NCI-H2171 treated with DMSO at 0.1 percent for 48 hours (cell line): ENCODE results near the gene TNFSF4.
"Not testable (repeated sequence)": the region's sequence is repeated elsewhere in the genome, so short reads cannot be mapped to it uniquely, and the experiment has no call there.

Experiments
- DNase-seq: peaks from one replicate; lab custom pipeline; 2025; lab: John Stamatoyannopoulos, UW

TNFSF4 gene

DNA sequence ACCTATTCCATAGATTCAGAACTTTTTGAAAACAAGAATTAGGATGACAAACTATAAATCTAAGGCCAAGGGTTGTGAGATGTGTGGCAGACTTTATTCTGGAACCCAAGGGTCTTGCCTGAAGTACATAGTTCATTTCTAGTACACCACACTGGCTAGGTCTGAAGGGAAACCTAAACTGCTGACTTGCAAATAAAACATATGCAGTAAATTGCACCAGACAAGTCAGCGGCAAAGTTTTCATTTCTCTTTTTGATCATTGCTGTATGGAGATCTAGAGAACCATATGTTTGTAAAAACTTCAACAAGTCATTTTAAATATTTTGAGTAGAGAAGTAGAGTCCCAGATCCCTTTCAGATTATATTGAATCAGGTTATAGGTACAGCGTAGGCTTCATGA, 43.9 kb downstream of the TNFSF4 start:
- DNase-seq = no peak

DNA sequence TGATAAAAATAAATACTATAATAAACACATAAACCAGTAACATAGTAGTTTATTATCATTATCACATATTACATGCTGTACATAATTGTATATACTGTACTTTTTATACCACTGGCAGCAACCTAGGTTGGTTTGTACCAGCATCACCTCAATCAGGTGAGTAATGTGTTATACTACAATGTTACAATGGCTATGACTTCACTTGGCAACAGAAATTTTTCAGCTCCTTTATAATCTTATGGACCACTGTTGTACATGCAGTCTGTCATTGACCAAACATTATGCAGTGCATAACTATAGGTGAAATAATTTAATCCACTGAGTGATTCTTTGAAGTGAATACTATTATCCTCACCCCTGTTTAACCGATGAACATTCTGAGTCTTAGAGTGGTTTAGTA, 44.5 kb downstream of the TNFSF4 start:
- no peak for DNase-seq

DNA sequence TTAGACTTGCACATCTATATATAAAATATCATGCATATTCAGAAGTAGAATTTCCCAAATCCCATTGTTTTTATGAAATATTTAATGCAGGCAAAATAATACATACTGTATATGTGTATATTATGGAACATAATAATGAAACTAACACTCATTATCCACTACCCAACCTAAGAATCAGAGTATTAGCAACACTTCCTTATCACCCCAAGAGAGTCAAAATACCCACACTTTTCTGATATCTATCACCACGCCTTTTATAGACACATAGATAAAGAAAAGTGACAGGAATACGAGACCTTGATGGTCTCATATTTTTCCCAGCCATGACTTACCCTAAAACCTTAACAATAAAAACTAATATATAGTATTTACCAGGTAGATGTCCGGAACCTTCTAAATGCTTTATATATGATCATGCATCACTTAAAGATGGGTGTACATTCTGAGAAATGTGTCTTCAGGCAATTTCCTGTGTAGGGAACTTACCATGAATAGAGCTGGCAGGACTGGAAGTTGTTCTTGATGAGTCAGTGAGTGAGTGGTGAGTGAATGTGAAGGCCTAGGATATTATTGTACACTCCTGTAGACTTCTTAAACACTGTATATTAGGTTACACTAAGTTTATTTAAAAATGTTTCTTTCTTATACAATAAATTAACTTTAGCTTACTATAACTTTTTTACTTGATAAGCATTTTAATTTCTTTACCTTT, 45.5 kb downstream of the TNFSF4 start:
- no peak for DNase-seq

DNA sequence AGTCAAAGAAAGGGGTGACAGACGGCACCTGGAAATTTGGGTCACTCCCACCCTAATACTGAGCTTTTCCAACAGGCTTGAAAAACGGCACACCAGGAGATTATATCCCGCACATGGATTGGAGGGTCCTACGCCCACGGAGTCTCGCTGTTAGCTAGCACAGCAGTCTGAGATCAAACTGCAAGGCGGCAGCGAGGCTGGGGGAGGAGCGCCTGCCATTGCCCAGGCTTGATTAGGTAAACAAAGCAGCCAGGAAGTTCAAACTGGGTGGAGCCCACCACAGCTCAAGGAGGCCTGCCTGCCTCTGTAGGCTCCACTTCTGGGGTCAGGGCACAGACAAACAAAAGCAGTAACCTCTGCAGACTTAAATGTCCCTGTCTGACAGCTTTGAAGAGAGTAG, 53.2 kb downstream of the TNFSF4 start:
- DNase-seq = not testable (repeated sequence)

DNA sequence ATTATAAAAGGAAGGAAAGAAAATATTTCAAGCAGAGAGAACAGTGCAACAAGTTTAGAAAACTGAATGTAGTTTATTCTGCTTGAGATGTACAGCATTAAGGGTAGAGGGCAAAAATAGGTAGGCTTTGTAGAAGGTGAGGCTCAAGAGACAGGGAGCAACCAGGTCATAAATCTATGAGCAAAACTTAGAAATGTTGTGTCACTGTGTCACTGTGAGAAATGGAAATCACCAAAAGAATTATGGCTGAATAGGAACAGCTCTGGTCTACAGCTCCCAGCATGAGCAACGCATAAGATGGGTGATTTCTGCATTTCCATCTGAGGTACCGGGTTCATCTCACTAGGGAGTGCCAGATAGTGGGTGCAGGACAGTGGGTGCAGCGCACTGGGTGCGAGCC, 53.6 kb downstream of the TNFSF4 start:
- DNase-seq = no peak

DNA sequence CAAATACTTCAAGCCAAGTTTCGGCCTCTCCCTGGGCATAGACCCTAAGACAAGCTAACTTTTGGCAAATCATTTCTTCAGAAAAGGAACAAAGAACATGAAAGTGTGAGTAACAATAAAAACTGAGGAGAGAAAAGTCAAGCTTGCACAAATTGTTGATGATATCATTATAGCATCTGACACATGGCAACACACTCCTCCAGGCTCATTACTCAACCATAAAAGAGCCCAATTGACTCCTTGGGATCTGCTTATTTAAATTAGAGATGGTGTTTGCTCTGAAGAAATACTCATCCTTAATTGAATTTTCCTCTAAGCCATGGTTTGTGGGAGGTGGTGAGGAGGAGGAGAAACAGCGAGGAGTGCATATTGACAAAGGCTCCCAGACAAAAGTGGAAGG, 54.5 kb downstream of the TNFSF4 start:
- DNase-seq = no peak

DNA sequence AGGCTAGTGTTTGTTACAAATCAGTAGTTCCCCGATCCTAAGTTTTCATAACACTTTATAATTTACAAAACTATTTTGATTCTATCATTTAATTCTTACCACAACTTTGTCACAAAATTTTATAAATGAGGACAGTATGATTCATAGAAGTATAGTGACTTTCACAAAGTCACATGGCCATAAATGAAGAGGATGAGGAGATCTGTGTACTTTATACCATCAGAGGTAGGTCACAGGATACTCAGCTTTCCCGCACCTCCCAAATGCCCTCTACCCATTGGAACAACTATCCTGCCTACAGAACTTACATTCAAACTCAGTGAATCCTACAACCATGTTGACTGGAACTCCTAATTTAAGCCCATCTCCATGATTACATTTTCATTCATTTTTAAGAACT, 56.3 kb downstream of the TNFSF4 start:
- DNase-seq = no peak

DNA sequence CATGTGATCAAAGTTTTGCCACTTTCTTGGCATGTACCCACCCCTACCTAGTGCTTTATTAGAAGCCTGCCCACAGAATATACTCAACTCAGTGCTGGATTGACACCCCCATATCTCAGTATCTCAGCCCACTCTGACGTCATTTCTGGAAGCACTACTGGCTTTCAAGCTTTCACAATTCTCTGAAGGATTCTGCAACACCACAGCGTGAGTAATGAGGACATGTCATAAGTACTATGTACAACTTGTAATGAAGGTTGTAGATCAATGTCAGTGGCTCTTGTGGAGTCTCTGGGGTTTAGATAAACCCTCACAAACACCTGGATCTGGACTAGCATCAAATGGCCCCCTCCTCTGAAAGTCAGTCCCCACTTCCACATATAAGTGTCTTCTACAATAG, 57.2 kb downstream of the TNFSF4 start:
- no peak for DNase-seq

DNA sequence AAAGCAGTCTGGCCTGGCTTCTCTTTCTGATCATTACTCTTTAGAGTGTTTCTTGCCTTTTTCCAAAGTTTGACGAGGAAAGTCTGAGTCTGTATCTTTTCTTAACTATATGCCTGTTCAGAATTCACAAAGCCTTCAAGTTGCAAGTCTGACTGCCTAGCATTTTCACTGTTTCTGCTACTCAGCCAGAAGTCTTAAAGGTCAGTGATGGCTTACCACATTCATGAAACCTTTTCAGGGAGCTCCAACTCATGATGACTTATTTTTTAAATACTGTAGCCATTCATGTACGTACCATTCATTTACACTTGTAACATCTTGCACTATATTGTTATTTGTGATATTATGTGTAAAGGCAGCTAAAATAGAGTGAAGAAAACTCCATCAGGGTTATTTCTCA, 58.2 kb downstream of the TNFSF4 start:
- no peak for DNase-seq

DNA sequence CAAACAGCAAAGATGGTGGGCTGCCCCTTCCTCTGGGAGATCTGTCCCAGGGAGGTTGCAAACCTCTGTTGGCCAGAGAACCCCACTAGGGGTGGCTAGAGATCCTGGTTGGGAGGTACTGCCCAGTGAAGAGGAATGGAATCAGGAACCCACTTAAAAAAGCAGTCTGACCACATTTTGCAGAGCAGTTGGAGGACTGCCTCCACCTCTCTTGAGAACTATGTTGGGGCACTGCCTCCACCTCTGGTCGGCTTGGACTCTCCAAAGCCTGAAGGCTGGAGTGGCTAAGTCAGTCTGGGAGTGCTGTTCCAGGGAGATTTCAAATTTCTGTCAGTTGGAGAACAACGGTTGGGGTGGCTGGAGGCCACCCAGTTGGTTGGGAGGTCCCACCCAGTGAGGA, 58.6 kb downstream of the TNFSF4 start:
- no peak for DNase-seq

DNA sequence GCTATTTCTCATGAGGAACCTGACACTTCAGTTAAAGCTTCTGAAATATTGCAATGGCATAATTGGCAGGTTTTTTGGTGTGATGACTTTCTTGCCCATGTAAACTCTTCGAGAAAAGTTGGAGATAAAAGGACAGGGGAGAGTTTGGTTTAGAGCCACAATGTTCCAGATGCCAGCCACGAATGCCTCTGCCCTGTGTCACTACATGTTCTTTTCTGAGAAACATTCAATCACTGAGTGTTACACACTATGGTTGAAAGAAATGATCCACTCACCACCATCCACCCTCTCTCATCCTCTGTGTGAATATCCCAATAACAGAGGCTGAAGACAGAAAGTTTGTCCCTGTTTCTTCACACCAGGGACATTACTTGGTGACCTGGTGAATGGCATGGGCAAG, 66.4 kb downstream of the TNFSF4 start:
- DNase-seq = no peak

DNA sequence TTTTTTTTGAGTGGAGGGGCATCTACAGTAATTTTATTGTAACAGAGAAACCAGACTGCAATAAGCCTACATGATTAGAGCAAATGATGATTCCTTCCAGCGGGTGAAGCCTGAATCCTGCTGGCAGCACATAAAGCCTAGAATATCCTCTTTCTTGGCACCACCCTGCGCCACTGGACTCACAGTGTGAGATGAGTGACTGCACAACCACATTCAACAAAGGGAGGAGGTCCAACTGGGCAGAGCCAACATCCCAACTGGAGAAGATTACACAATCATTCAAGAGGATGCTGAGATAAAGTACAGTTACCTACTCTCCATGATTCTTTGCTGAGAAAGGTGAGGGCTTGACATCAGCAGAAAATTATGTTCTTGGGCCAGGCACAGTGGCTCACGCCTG, 67.4 kb downstream of the TNFSF4 start:
- no peak for DNase-seq

DNA sequence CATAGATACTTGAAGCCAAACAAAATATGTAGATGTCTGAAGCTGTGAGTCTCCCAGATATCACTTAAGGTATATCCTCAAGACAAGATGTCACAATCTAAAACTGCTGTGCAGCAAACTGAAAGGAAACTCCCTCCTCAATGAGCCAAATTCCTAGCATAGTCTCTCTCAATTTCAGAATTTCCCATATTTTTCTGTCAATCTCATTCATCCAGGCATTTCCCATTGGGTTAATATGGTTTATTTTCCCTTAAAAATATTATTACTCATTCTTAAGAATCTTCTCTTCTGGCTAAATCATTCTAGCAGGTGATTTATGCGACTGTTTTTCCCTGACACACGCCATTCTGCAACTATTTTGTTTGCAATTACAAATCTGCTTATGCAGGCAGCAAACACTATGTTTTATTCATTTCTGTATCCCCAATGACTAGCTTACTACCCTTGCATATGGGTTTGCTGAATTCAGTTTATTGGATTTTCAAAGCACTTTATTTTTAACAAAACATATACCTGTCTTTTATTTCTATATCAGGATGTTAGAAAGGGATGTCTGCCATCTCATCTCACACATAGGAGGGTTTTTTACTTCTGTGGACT, 69.9 kb downstream of the TNFSF4 start:
- DNase-seq = no peak

DNA sequence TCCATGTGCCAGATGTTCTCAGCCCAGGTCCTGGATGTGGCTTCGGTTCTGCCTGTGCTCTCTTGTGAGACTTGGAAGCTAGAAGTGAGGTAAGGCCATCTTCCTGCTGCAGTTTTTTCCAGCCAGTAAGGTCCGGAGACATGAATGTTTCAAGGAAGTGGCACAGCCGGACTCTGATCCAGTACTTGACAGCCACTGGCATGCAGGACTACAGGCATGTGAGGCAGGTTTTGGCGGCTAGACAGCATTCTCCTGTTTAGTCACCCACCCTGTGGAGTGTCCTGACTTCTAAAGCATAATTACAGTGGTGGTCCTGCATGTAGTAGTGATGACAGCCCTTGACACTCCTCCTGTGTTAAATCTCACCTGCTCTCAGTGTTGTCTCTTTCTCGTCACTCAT, 72.3 kb downstream of the TNFSF4 start:
- no peak for DNase-seq

DNA sequence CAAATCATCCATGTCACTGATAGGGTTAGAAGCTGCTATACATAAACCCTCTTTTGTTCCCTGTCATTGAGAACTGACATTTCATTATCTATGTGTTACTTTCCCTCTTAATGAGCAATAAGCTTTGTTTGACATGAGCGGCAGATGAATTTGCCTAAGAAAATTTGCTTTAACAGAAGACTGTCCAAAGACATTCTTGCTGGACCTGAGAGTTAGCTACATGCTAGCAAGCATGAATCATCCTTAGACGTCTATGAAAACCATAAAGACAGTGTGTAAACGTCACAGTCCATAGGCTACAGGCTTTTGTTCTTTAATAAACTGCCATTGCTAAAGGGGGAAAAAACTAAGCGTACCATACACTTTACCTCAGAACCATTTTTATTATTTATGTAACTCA, 73.1 kb downstream of the TNFSF4 start:
- no peak for DNase-seq
